ENCODE data around the gene KRTAP9-1.
"Not testable (repeated sequence)": the region's sequence is repeated elsewhere in the genome, so short reads cannot be mapped to it uniquely, and the experiment has no call there.

The KRTAP9-1 gene

DNA sequence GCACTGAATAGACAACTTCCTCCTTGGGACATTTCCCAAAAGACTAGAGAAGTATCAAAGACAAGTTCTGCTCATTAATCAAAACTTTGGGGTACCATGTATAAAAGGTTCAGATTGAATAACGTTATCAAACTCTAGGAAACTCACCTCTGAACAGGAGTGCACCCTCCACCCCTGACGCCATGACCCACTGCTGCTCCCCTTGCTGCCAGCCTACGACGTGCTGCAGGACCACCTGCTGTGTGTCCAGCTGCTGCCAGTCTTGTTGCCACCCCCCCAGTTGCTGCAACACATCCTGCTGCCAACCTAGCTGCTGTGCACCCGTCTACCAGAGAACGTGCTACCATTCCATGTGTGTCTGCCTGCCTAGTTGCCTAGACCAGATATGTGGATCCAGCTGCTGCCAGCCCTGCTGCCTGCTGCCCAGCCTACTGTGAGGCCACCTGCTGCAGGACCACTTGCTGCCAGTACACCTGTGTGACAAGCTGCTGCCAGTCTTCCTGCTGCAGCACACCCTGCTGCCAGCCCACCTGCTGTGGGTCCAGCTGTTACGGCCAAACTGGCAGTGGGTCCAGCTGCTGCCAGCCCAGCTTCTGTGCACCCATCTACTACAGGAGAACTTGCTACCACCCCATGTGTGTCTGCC lies 23.0 kb downstream of the KRTAP9-1 start:
- DNase-seq (ENCODE audit: extremely low read depth, low read depth), result no peak
- no peak for TF ChIP-seq CTCF (IDR thresholded peaks at IDR 0.05; ENCODE audit: low read depth, low read length)

GRCh38 chr17:41215681-41216080 lies 26.0 kb downstream of the KRTAP9-1 start:
- DNase-seq (ENCODE audit: extremely low read depth, low read depth), result no peak
- TF ChIP-seq CTCF (IDR thresholded peaks at IDR 0.05; ENCODE audit: low read depth, low read length), result no peak

DNA sequence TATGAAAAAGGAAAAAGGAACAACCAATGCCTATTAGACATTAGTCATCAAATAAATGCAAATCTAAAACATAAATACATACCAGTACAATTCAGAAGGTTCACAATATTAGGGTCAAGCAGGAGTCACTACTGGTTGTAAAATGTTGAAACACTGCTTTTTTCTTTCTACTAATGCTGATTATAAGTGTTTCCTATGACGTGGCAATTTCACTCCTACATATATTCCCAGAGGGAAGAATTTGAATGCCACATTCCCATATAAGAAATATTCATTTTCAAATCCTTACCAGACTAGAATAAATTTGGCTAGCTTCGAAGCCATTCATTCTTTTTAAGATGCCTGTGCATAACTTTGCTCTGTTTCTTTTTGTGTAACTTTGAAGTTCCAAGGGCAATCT lies 34.1 kb downstream of the KRTAP9-1 start:
- no peak for TF ChIP-seq CTCF (IDR thresholded peaks at IDR 0.05; ENCODE audit: low read depth, low read length)
- DNase-seq (ENCODE audit: extremely low read depth, low read depth), result no peak

- TF ChIP-seq CTCF (IDR thresholded peaks at IDR 0.05; ENCODE audit: low read depth, low read length), result no peak
- DNase-seq (ENCODE audit: extremely low read depth, low read depth), result no peak
These were observed 36.4 kb downstream of the KRTAP9-1 start for GRCh38 chr17:41226051-41226450.

DNA sequence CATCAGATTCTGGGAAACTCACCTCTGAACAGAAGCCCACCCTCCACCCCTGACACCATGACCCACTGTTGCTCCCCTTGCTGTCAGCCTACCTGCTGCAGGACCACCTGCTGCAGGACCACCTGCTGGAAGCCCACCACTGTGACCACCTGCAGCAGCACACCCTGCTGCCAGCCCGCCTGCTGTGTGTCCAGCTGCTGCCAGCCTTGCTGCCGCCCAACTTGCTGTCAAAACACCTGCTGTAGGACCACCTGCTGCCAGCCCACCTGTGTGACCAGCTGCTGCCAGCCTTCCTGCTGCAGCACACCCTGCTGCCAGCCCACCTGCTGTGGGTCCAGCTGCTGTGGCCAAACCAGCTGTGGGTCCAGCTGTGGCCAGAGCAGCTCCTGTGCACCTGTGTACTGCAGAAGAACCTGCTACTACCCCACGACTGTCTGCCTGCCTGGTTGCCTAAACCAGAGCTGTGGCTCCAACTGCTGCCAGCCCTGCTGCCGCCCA lies 37.0 kb downstream of the KRTAP9-1 start, which contains the start of gene KRTAP9-2:
Gene KRTAP9-2 (plus strand): TSS at position 51 of the 498 bp plus-strand sequence. CDS start 7 bp downstream, at position 58.
- not testable (repeated sequence) for DNase-seq (ENCODE audit: extremely low read depth, low read depth)

- no peak for DNase-seq (ENCODE audit: extremely low read depth, low read depth)
- no peak for TF ChIP-seq CTCF (IDR thresholded peaks at IDR 0.05; ENCODE audit: low read depth, low read length)
These were observed 40.4 kb downstream of the KRTAP9-1 start for GRCh38 chr17:41230094-41230493.

- DNase-seq (ENCODE audit: extremely low read depth, low read depth), result no peak
- TF ChIP-seq CTCF (IDR thresholded peaks at IDR 0.05; ENCODE audit: low read depth, low read length), result no peak
These were observed 42.0 kb downstream of the KRTAP9-1 start for GRCh38 chr17:41231731-41232130.

- DNase-seq (ENCODE audit: extremely low read depth, low read depth), result not testable (repeated sequence)
These were observed 42.9 kb downstream of the KRTAP9-1 start, which contains the start of gene KRTAP9-3 for GRCh38 chr17:41232399-41233105. KRTAP9-3 (plus strand) TSS chr17:41232449; CDS start chr17:41232502, 53 bp downstream.

GRCh38 chr17:41237116-41237515 lies 47.4 kb downstream of the KRTAP9-1 start:
- not testable (repeated sequence) for DNase-seq (ENCODE audit: extremely low read depth, low read depth)

- not testable (repeated sequence) for DNase-seq (ENCODE audit: extremely low read depth, low read depth)
These were observed 48.3 kb downstream of the KRTAP9-1 start, which contains the start of gene KRTAP9-8 for GRCh38 chr17:41237949-41238437. KRTAP9-8 (plus strand) TSS chr17:41237999; CDS start chr17:41238052, 53 bp downstream.

Measured in AG09319 (cell line).